GM18498 (cell line): ENCODE results near the gene COQ3.

Source experiments
- ATAC-seq: cut with Tn5 transposase; IDR thresholded peaks from one replicate; pipeline ENCODE4 v1.9.1; 2021; ENCODE audit warnings: mild to moderate bottlenecking, moderate library complexity; ENCODE audit not compliant: unreplicated experiment

The COQ3 gene

GRCh38 chr6:99393698-99394531 is at the start of gene COQ3:
TSS of gene COQ3 (minus strand) at chr6:99394195. CDS start at chr6:99394179, 16 bp downstream.
- peak; percentile 81 for ATAC-seq

GRCh38 chr6:99434702-99435530 is 40.9 kb upstream of the COQ3 start:
- peak; percentile 79 for ATAC-seq

GRCh38 chr6:99432877-99433276 is 38.9 kb upstream of the COQ3 start:
- ATAC-seq, result no peak

- ATAC-seq, result no peak
These were observed 37.9 kb upstream of the COQ3 start for GRCh38 chr6:99431901-99432300.

- no peak for ATAC-seq
These were observed 34.0 kb upstream of the COQ3 start for GRCh38 chr6:99427988-99428387.

GRCh38 chr6:99426451-99426757 is 32.4 kb upstream of the COQ3 start:
- no peak for ATAC-seq

- peak; percentile 58 for ATAC-seq
These were observed 31.9 kb upstream of the COQ3 start for GRCh38 chr6:99425647-99426450.

GRCh38 chr6:99424761-99425646 is 31.0 kb upstream of the COQ3 start, which contains the start of gene PNISR:
TSS of gene PNISR (minus strand) at chr6:99425308. CDS start at chr6:99414659, 10,649 bp downstream.
- ATAC-seq, result peak; percentile 84

- ATAC-seq, result no peak
These were observed 30.0 kb upstream of the COQ3 start for GRCh38 chr6:99424022-99424421.

- no peak for ATAC-seq
These were observed 28.9 kb upstream of the COQ3 start for GRCh38 chr6:99422912-99423311.

GRCh38 chr6:99416892-99417767 is 23.1 kb upstream of the COQ3 start:
- peak; percentile 87 for ATAC-seq

- ATAC-seq, result no peak
These were observed 22.2 kb upstream of the COQ3 start for GRCh38 chr6:99416226-99416625.

GRCh38 chr6:99415446-99415845 is 21.5 kb upstream of the COQ3 start:
- ATAC-seq, result no peak

GRCh38 chr6:99412065-99412464 is 18.1 kb upstream of the COQ3 start:
- no peak for ATAC-seq

- ATAC-seq, result no peak
These were observed 15.7 kb upstream of the COQ3 start for GRCh38 chr6:99409672-99410071.

GRCh38 chr6:99407076-99407475 is 13.1 kb upstream of the COQ3 start:
- ATAC-seq, result no peak

GRCh38 chr6:99402448-99402847 is 8.5 kb upstream of the COQ3 start:
- no peak for ATAC-seq

- ATAC-seq, result no peak
These were observed 3.3 kb upstream of the COQ3 start for GRCh38 chr6:99397287-99397686.

GRCh38 chr6:99393366-99393697 is 663 bp downstream of the COQ3 start:
- peak; percentile 35 for ATAC-seq
